ENCODE results near the gene TENT4A. TPM values are rescaled to one million over a fixed set of nuclear protein-coding genes. Genes with fewer than 3 reads are reported as not detected.

TENT4A gene
- total and polyA plus RNA-seq, 10 of the 15 experiments (the other 5 are each of a cell fraction or from before 2014, with no cell fraction given), result 1.4 to 30.6 (median 12.5) TPM

GRCh38 chr5:6673031-6673430, 40.2 kb upstream of the TENT4A start (continued):
- TF ChIP-seq MTA2 (IDR thresholded peaks at IDR 0.05; ENCODE audit: low read depth) (no peak), CBX5 (IDR thresholded peaks at IDR 0.05; ENCODE audit: low read depth) (no peak)

GRCh38 chr5:6673963-6674362, 39.3 kb upstream of the TENT4A start:
- WGBS (ENCODE audit: insufficient coverage, insufficient replicate concordance, low lambda C conversion rate, missing lambda C conversion rate), result 100% methylated on average over 1 of the region's 1 CpG
- intact Hi-C loops (cut with micrococcal nuclease; ENCODE audit: unreplicated experiment) (no loop called here), in situ Hi-C loops (cut with MboI) (no loop called here)
- Histone ChIP-seq H3K9me3 (replicated peaks; ENCODE audit: control insufficient read depth, insufficient read depth, low read length) (no peaks in the 10 kb centered on the region; the same call in 2 of the 3 replicates), H2AFZ (ENCODE audit: control insufficient read depth, low read depth, low read length) (no peak overlapping the region), H3K9ac (ENCODE audit: control insufficient read depth, insufficient read depth, low read length) (no peak overlapping the region), H3K79me2 (ENCODE audit: control insufficient read depth, insufficient read depth, low read length) (no peaks in the 10 kb centered on the region), H3K27ac (ENCODE audit: control insufficient read depth, insufficient read depth) (no peak overlapping the region), H4K20me1 (ENCODE audit: control insufficient read depth, insufficient read depth) (no peaks in the 10 kb centered on the region), H3K27me3 (replicated peaks in 1 of 2; ENCODE audit: control insufficient read depth in 2 of 2, insufficient read depth in 2 of 2, low read length in 1 of 2) (no peaks in the 10 kb centered on the region), H3K36me3 (ENCODE audit: control insufficient read depth in 2 of 2, insufficient read depth in 2 of 2, low read length in 1 of 2) (no peaks in the 10 kb centered on the region; a peak in 2 of 4 replicates), H3K4me2 (ENCODE audit: control insufficient read depth, insufficient read depth) (no peak overlapping the region), H3K4me3 (no peak overlapping the region), H3K4me1 (ENCODE audit: control insufficient read depth, insufficient read depth, low read length) (no peaks in the 10 kb centered on the region)
- no peak for TF ChIP-seq SUPT20H (IDR thresholded peaks at IDR 0.05; ENCODE audit: borderline replicate concordance, control insufficient read depth, low read depth, low read length)
- no peak for TF ChIP-seq SRF (IDR thresholded peaks at IDR 0.05; ENCODE audit: low read depth in 2 of 2, low read length in 2 of 2)
- no peak for TF ChIP-seq SREBF1 (IDR thresholded peaks at IDR 0.05; ENCODE audit: low read length)
- no peak for TF ChIP-seq SMC3 (IDR thresholded peaks at IDR 0.05; ENCODE audit: borderline replicate concordance, low read length)
- no peak for TF ChIP-seq TCF7 (IDR thresholded peaks at IDR 0.05; ENCODE audit: borderline replicate concordance)
- no peak for TF ChIP-seq NKRF (conservative IDR thresholded peaks at IDR 0.05)
- no peak for TF ChIP-seq ZSCAN29 (IDR thresholded peaks at IDR 0.05)
- no peak for TF ChIP-seq RFX5 (IDR thresholded peaks at IDR 0.05; ENCODE audit: low read depth, low read length)
- TF ChIP-seq FOXM1 (IDR thresholded peaks at IDR 0.05; ENCODE audit: low read depth, low read length), result no peak
- no peak for TF ChIP-seq STAT3 (IDR thresholded peaks at IDR 0.05; ENCODE audit: low read depth, low read length)
- TF ChIP-seq ATF2 (IDR thresholded peaks at IDR 0.05; ENCODE audit: low read length), result no peak
- ChIA-PET SMC1A (ENCODE audit: uncharacterized antibody, unreplicated experiment) (no interaction called here), CTCF (interaction anchor here (1.5 kb wide), 1 partner anchor 92 kb away, joined by 4 read pairs; no protein-coding TSS in a partner anchor), RAD21 (ENCODE audit: unreplicated experiment) (interaction anchor here (1.5 kb wide), 1 partner anchor 71 kb away, joined by 3 read pairs; no protein-coding TSS in a partner anchor), POLR2A (no interaction called here)
- DNase-seq (ENCODE audit: low read depth, low spot score) (no peak), FAIRE-seq (no peak), ATAC-seq (no peak)
- BruUV-seq (replicated peaks), result no TSS peak
